WTC11 (cell line): ENCODE data around the gene CACNA1D. TPM values are rescaled to one million over a fixed set of nuclear protein-coding genes. Genes with fewer than 3 reads are reported as not detected.

Experiments used
- ATAC-seq: fragments of 200-7000 bp; cut with Tn5 transposase; 2 replicates; pipeline ENCODE4 v1.10.0; 2021; ENCODE audit warnings: mild to moderate bottlenecking, moderate library complexity
- CTCF ChIA-PET: fragments of 300-600 bp; sonication (Branson Sonifier 250); formaldehyde crosslinking; loops from one replicate; lab custom pipeline; 2021; ENCODE audit warnings: antibody characterized with exemption; lab: Charles Lee
- POLR2A ChIA-PET: fragments of 350-600 bp; sonication (Branson Sonifier 250); formaldehyde crosslinking; loops from one replicate; lab custom pipeline; 2021; ENCODE audit warnings: antibody characterized with exemption; lab: Charles Lee
- DNase-seq: peaks from one replicate; pipeline ENCODE4 v3.0.0; 2021; ENCODE audit warnings: low spot score
- H3K27ac Mint-ChIP-seq: 2 replicates; pipeline ENCODE4 v1.8.0; 2021; ENCODE audit warnings: mixed read lengths
- H3K27me3 Mint-ChIP-seq: 2 replicates; pipeline ENCODE4 v1.8.0; 2021; ENCODE audit warnings: low read depth, mild to moderate bottlenecking, moderate library complexity, mixed read lengths
- H3K36me3 Mint-ChIP-seq: 2 replicates; pipeline ENCODE4 v1.8.0; 2021; ENCODE audit warnings: mixed read lengths
- H3K4me1 Mint-ChIP-seq: 2 replicates; pipeline ENCODE4 v1.8.0; 2022; ENCODE audit warnings: mixed read lengths
- H3K4me3 Mint-ChIP-seq: 2 replicates; pipeline ENCODE4 v1.8.0; 2021; ENCODE audit warnings: mild to moderate bottlenecking, moderate library complexity, mixed read lengths
- H3K9me3 Mint-ChIP-seq: 2 replicates; pipeline ENCODE4 v1.8.0; 2021; ENCODE audit warnings: mixed read lengths
- AFF4 ChIP-seq: sonication (generic); formaldehyde crosslinking; IDR thresholded peaks from 2 replicates; pipeline ENCODE4 v1.8.1; 2023; ENCODE audit warnings: mild to moderate bottlenecking, missing genetic modification reagents, borderline replicate concordance
- ATF1 ChIP-seq: sonication (generic); formaldehyde crosslinking; IDR thresholded peaks from 2 replicates; pipeline ENCODE4 v1.8.1; 2023; ENCODE audit warnings: mild to moderate bottlenecking, moderate library complexity, missing genetic modification reagents
- CREM ChIP-seq: sonication (generic); formaldehyde crosslinking; IDR thresholded peaks from 2 replicates; pipeline ENCODE4 v1.8.1; 2022; ENCODE audit warnings: mild to moderate bottlenecking, missing genetic modification reagents, moderate library complexity
- EMX1 ChIP-seq: fragments of 250-450 bp; sonication (Bioruptor Pico); IDR thresholded peaks from 2 replicates; pipeline ENCODE4 v1.8.0; 2021; ENCODE audit warnings: mild to moderate bottlenecking
- ETV6 ChIP-seq: sonication (generic); formaldehyde crosslinking; IDR thresholded peaks from 2 replicates; pipeline ENCODE4 v1.8.1; 2022; ENCODE audit warnings: mild to moderate bottlenecking, missing genetic modification reagents
- FOXP1 ChIP-seq: sonication (generic); formaldehyde crosslinking; IDR thresholded peaks from 2 replicates; pipeline ENCODE4 v1.8.0; 2022; ENCODE audit warnings: missing genetic modification reagents, mild to moderate bottlenecking, moderate library complexity, borderline replicate concordance
- IRF2 ChIP-seq: sonication (generic); formaldehyde crosslinking; IDR thresholded peaks from 2 replicates; pipeline ENCODE4 v1.8.0; 2022; ENCODE audit warnings: low read depth, missing genetic modification reagents, borderline replicate concordance
- NFYB ChIP-seq: sonication (generic); formaldehyde crosslinking; conservative IDR thresholded peaks from 2 replicates; pipeline ENCODE4 v1.8.0; 2022; ENCODE audit warnings: low read depth, missing genetic modification reagents
- NR2C2 ChIP-seq: sonication (generic); formaldehyde crosslinking; IDR thresholded peaks from 2 replicates; pipeline ENCODE4 v1.8.0; 2022; ENCODE audit warnings: mild to moderate bottlenecking, missing genetic modification reagents
- PRRX2 ChIP-seq: fragments of 250-450 bp; sonication (Bioruptor Pico); IDR thresholded peaks from 2 replicates; pipeline ENCODE4 v1.8.0; 2021; ENCODE audit warnings: mild to moderate bottlenecking
- SMAD3 ChIP-seq: sonication (generic); formaldehyde crosslinking; IDR thresholded peaks from 2 replicates; pipeline ENCODE4 v1.8.0; 2022; ENCODE audit warnings: missing genetic modification reagents, mild to moderate bottlenecking, borderline replicate concordance
- TEAD4 ChIP-seq: sonication (generic); formaldehyde crosslinking; IDR thresholded peaks from 2 replicates; pipeline ENCODE4 v1.8.0; 2022; ENCODE audit warnings: mild to moderate bottlenecking, missing genetic modification reagents
- USF1 ChIP-seq: sonication (generic); formaldehyde crosslinking; IDR thresholded peaks from 2 replicates; pipeline ENCODE4 v1.8.0; 2022; ENCODE audit warnings: mild to moderate bottlenecking, missing genetic modification reagents
- ZBTB21 ChIP-seq: sonication (generic); formaldehyde crosslinking; IDR thresholded peaks from 2 replicates; pipeline ENCODE4 v1.8.1; 2023; ENCODE audit warnings: mild to moderate bottlenecking, missing genetic modification reagents, borderline replicate concordance
- ZBTB43 ChIP-seq: sonication (generic); formaldehyde crosslinking; IDR thresholded peaks from 2 replicates; pipeline ENCODE4 v1.8.1; 2023; ENCODE audit warnings: mild to moderate bottlenecking, missing genetic modification reagents
- ZNF317 ChIP-seq: sonication (generic); formaldehyde crosslinking; IDR thresholded peaks from 2 replicates; pipeline ENCODE4 v1.8.1; 2023; ENCODE audit warnings: low read depth, mild to moderate bottlenecking, moderate library complexity, missing genetic modification reagents, borderline replicate concordance
- total RNA-seq: library from RNA; stranded (reverse); gene quantifications from 3 replicates; pipeline ENCODE4 v1.2.3, GENCODE V29; 2021
- TF ChIP-seq, protein P1 (sequence below): sonication (generic); formaldehyde crosslinking; IDR thresholded peaks from 2 replicates; pipeline ENCODE4 v1.8.1; 2022; ENCODE audit warnings: mild to moderate bottlenecking, moderate library complexity, missing genetic modification reagents
- TF ChIP-seq, protein P2 (sequence below): sonication (generic); formaldehyde crosslinking; IDR thresholded peaks from 2 replicates; pipeline ENCODE4 v1.8.0; 2022; ENCODE audit warnings: missing genetic modification reagents

Gene CACNA1D
- total RNA-seq, 1 experiment from 2014 or later: 2.3 TPM

GRCh38 chr3:53617893-53618523 lies 123.6 kb downstream of the CACNA1D start:
- TF ChIP-seq TEAD4 (no peak), ETV6 (CRISPR knock-in tag) (no peak), USF1 (CRISPR knock-in tag) (no peak), PRRX2 (CRISPR knock-in tag) (no peak), NR2C2 (CRISPR knock-in tag) (no peak), ZBTB21 (CRISPR knock-in tag) (no peak), NFYB (CRISPR knock-in tag) (no peak), CREM (CRISPR knock-in tag) (no peak), ZBTB43 (CRISPR knock-in tag) (no peak), SMAD3 (CRISPR knock-in tag) (no peak), FOXP1 (CRISPR knock-in tag) (no peak), ZNF317 (CRISPR knock-in tag) (no peak), ATF1 (CRISPR knock-in tag) (no peak), EMX1 (CRISPR knock-in tag) (no peak)
- TF ChIP-seq, protein P1, sequence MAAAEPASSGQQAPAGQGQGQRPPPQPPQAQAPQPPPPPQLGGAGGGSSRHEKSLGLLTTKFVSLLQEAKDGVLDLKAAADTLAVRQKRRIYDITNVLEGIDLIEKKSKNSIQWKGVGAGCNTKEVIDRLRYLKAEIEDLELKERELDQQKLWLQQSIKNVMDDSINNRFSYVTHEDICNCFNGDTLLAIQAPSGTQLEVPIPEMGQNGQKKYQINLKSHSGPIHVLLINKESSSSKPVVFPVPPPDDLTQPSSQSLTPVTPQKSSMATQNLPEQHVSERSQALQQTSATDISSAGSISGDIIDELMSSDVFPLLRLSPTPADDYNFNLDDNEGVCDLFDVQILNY (CRISPR knock-in tag): no peak
- ATAC-seq: no peak
- H3K4me1 Mint-ChIP-seq: peaks cover 11% of the 10 kb centered on the region

GRCh38 chr3:53618524-53618906 lies 124.1 kb downstream of the CACNA1D start:
- ChIA-PET CTCF (interaction anchor here (1.0 kb wide), 1 partner anchor 16 kb away, joined by 3 read pairs; no protein-coding TSS in a partner anchor), POLR2A (no interaction called here)
- ATAC-seq (no peak), DNase-seq (no peak)
- H3K27me3 Mint-ChIP-seq: no peaks in the 10 kb centered on the region
- no peak overlapping the region for H3K27ac Mint-ChIP-seq
- H3K4me1 Mint-ChIP-seq: peaks cover 11% of the 10 kb centered on the region
- H3K4me3 Mint-ChIP-seq: no peak overlapping the region
- no peaks in the 10 kb centered on the region for H3K36me3 Mint-ChIP-seq
- no peaks in the 10 kb centered on the region for H3K9me3 Mint-ChIP-seq
- no peak for TF ChIP-seq NR2C2 (CRISPR knock-in tag)
- no peak for TF ChIP-seq AFF4 (CRISPR knock-in tag)
- TF ChIP-seq, protein P2, sequence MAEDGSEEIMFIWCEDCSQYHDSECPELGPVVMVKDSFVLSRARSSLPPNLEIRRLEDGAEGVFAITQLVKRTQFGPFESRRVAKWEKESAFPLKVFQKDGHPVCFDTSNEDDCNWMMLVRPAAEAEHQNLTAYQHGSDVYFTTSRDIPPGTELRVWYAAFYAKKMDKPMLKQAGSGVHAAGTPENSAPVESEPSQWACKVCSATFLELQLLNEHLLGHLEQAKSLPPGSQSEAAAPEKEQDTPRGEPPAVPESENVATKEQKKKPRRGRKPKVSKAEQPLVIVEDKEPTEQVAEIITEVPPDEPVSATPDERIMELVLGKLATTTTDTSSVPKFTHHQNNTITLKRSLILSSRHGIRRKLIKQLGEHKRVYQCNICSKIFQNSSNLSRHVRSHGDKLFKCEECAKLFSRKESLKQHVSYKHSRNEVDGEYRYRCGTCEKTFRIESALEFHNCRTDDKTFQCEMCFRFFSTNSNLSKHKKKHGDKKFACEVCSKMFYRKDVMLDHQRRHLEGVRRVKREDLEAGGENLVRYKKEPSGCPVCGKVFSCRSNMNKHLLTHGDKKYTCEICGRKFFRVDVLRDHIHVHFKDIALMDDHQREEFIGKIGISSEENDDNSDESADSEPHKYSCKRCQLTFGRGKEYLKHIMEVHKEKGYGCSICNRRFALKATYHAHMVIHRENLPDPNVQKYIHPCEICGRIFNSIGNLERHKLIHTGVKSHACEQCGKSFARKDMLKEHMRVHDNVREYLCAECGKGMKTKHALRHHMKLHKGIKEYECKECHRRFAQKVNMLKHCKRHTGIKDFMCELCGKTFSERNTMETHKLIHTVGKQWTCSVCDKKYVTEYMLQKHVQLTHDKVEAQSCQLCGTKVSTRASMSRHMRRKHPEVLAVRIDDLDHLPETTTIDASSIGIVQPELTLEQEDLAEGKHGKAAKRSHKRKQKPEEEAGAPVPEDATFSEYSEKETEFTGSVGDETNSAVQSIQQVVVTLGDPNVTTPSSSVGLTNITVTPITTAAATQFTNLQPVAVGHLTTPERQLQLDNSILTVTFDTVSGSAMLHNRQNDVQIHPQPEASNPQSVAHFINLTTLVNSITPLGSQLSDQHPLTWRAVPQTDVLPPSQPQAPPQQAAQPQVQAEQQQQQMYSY (CRISPR knock-in tag): no peak
- TF ChIP-seq IRF2 (CRISPR knock-in tag): no peak

More at GRCh38 chr3:53617893-53618523, 123.6 kb downstream of the CACNA1D start:
- Mint-ChIP-seq H3K9me3 (no peaks in the 10 kb centered on the region), H3K27ac (no peak overlapping the region), H3K4me3 (no peak overlapping the region), H3K27me3 (no peaks in the 10 kb centered on the region), H3K36me3 (no peaks in the 10 kb centered on the region)
- DNase-seq: no peak
- ChIA-PET CTCF (interaction anchor here (1.0 kb wide), 1 partner anchor 16 kb away, joined by 3 read pairs; no protein-coding TSS in a partner anchor), POLR2A (no interaction called here)
